Measurements from ENCODE around the gene POLN.

GRCh38 chr4:2044542-2045517 lies 197.1 kb downstream of the POLN start:
- TF ChIP-seq EZH2 (IDR thresholded peaks at IDR 0.05; ENCODE audit: borderline replicate concordance): no peak
- TF ChIP-seq CTCF (IDR thresholded peaks at IDR 0.05; ENCODE audit: poor library complexity): no peak
- TF ChIP-seq EZH2phosphoT487 (IDR thresholded peaks at IDR 0.05; ENCODE audit: low read depth, severe bottlenecking, unreplicated experiment): no peak
